ENCODE data around the gene SUN2. TPM values are rescaled to one million over a fixed set of nuclear protein-coding genes. Genes with fewer than 3 reads are reported as not detected.

SUN2 gene
- total RNA-seq, 1 donor from 2014 or later = 16.2 TPM

DNA sequence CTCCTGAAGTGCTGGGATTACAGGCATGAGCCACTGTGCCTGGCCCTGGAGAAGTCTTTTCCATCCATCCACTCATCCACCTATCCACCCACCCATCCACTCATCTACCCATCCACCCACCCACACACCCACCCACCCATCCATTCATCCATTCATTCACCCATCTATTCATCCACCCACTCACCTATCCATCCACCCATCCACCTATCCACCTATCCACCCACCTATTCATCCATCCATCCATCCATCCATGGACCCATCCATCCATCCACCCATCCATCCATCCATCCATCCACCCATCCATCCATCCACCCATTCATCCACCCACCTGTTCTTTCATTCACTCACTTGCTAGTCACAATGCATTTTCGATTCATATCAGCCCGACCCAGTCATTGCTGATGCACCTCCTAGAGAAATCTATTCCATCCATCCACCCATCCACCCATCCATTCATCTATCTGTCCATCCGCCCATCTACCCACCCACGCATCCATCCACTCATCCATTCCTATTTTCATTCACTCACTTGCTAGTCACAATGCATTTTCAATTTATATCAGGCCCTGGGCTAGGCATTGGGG, 17.7 kb upstream of the SUN2 start:
- Mint-ChIP-seq H3K27ac (no peak overlapping the region), H3K9me3 (no peaks in the 10 kb centered on the region), H3K4me3 (no peak overlapping the region), H3K4me1 (peaks cover 9% of the 10 kb centered on the region), H3K27me3 (ENCODE audit: insufficient read depth, low read depth) (peaks cover 8% of the 10 kb centered on the region), H3K36me3 (no peaks in the 10 kb centered on the region)
- Histone ChIP-seq H3K9ac (no peak overlapping the region), H3K27me3 (no peaks in the 10 kb centered on the region), H4K20me1 (ENCODE audit: low read depth) (no peaks in the 10 kb centered on the region), H3F3A (ENCODE audit: low read depth) (no peaks in the 10 kb centered on the region), H3K4me1 (peaks cover 3% of the 10 kb centered on the region), H3K4me3 (no peak overlapping the region), H3K79me2 (ENCODE audit: low read depth) (no peaks in the 10 kb centered on the region), H3K4me2 (no peak overlapping the region), H3K36me3 (no peaks in the 10 kb centered on the region), H2AFZ (replicated peaks) (no peak overlapping the region), H3K9me3 (ENCODE audit: low read depth) (no peaks in the 10 kb centered on the region), H3K27ac (no peak overlapping the region)
- no peak for DNase-seq (ENCODE audit: low spot score)
- no peak for TF ChIP-seq EZH2phosphoT487 (IDR thresholded peaks at IDR 0.05)

DNA sequence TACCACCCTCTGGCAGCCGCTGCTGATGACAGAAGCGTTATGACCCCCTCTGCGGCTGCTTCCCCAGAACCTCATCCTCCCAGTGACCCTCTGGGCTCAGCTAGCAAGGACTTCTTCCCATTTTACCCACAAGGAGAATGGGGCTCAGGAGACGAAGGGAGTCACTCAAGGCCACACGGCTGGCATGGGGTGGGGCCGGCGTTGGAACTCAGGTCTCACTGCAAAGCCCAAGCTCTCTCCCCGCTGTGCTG, 16.8 kb upstream of the SUN2 start:
- Mint-ChIP-seq H3K27ac (peak overlapping the region; percentile 84), H3K36me3 (no peaks in the 10 kb centered on the region), H3K4me1 (peaks cover 9% of the 10 kb centered on the region), H3K4me3 (no peak overlapping the region), H3K27me3 (ENCODE audit: insufficient read depth, low read depth) (peaks cover 8% of the 10 kb centered on the region), H3K9me3 (no peaks in the 10 kb centered on the region)
- no peak for DNase-seq (ENCODE audit: low spot score)
- no peaks in the 10 kb centered on the region for H4K20me1 ChIP-seq (ENCODE audit: low read depth)
- H3K36me3 ChIP-seq = no peaks in the 10 kb centered on the region
- no peaks in the 10 kb centered on the region for H3K9me3 ChIP-seq (ENCODE audit: low read depth)
- H2AFZ ChIP-seq (replicated peaks) = no peak overlapping the region
- H3K27ac ChIP-seq = no peak overlapping the region
- H3K9ac ChIP-seq = no peak overlapping the region
- no peak overlapping the region for H3K4me2 ChIP-seq
- H3F3A ChIP-seq (ENCODE audit: low read depth) = no peaks in the 10 kb centered on the region
- H3K79me2 ChIP-seq (ENCODE audit: low read depth) = no peaks in the 10 kb centered on the region
- TF ChIP-seq EZH2phosphoT487 (IDR thresholded peaks at IDR 0.05) (no peak), EZH2 (IDR thresholded peaks at IDR 0.05) (no peak)
- TF ChIP-seq, protein P1, sequence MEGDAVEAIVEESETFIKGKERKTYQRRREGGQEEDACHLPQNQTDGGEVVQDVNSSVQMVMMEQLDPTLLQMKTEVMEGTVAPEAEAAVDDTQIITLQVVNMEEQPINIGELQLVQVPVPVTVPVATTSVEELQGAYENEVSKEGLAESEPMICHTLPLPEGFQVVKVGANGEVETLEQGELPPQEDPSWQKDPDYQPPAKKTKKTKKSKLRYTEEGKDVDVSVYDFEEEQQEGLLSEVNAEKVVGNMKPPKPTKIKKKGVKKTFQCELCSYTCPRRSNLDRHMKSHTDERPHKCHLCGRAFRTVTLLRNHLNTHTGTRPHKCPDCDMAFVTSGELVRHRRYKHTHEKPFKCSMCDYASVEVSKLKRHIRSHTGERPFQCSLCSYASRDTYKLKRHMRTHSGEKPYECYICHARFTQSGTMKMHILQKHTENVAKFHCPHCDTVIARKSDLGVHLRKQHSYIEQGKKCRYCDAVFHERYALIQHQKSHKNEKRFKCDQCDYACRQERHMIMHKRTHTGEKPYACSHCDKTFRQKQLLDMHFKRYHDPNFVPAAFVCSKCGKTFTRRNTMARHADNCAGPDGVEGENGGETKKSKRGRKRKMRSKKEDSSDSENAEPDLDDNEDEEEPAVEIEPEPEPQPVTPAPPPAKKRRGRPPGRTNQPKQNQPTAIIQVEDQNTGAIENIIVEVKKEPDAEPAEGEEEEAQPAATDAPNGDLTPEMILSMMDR (IDR thresholded peaks at IDR 0.05) = no peak
- H3K27me3 ChIP-seq = no peaks in the 10 kb centered on the region
- peaks cover 3% of the 10 kb centered on the region for H3K4me1 ChIP-seq
- no peak overlapping the region for H3K4me3 ChIP-seq

DNA sequence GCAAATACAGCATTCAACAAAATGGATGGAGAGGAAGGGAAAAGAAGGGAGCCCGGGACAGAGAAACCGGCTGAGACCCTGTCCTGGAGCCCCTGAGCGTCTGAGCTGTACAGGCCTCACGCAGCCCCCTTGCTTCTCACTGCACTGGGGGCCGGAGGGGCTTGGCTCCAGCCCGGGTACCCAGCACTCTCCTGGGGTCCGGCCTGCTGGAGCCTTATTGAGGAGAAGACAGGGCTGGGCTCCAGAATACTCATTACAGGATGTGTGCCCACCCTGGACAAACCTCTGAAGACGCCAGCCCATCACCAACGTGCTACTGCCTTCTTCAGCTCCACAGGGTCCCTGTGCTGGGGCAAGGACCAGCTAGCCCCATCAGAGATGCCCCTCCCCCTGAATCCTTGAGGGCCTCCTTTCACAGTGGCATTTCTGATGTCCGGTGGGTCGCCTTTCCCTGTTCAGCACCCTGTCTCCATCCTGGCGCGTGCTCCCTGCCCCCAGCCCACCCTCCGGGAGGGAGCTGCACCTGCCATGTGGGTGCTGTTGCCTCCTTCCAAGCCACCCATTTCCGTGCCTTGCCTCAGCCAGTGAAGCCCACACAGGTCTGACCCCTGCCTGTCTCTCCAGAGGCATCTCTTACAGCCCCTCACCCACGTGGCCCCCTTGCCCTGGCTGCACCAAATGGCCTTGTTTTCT, 14.6 kb upstream of the SUN2 start:
- Mint-ChIP-seq H3K27me3 (ENCODE audit: insufficient read depth, low read depth) (peaks cover 8% of the 10 kb centered on the region), H3K4me1 (peaks cover 6% of the 10 kb centered on the region), H3K27ac (no peak overlapping the region), H3K4me3 (no peak overlapping the region), H3K9me3 (no peaks in the 10 kb centered on the region), H3K36me3 (no peaks in the 10 kb centered on the region)
- Histone ChIP-seq H3K4me3 (no peak overlapping the region), H3K4me1 (peaks cover 3% of the 10 kb centered on the region), H3K9me3 (ENCODE audit: low read depth) (no peaks in the 10 kb centered on the region), H3K79me2 (ENCODE audit: low read depth) (no peaks in the 10 kb centered on the region), H3K4me2 (no peak overlapping the region), H3K36me3 (no peaks in the 10 kb centered on the region), H4K20me1 (ENCODE audit: low read depth) (no peaks in the 10 kb centered on the region), H3F3A (ENCODE audit: low read depth) (no peaks in the 10 kb centered on the region), H2AFZ (replicated peaks) (no peak overlapping the region), H3K27me3 (no peaks in the 10 kb centered on the region), H3K9ac (no peak overlapping the region), H3K27ac (no peak overlapping the region)
- DNase-seq (ENCODE audit: low spot score) = no peak
- TF ChIP-seq EZH2phosphoT487 (IDR thresholded peaks at IDR 0.05) = no peak
- TF ChIP-seq EZH2 (IDR thresholded peaks at IDR 0.05) = no peak
- TF ChIP-seq, protein P1 (IDR thresholded peaks at IDR 0.05) = no peak

DNA sequence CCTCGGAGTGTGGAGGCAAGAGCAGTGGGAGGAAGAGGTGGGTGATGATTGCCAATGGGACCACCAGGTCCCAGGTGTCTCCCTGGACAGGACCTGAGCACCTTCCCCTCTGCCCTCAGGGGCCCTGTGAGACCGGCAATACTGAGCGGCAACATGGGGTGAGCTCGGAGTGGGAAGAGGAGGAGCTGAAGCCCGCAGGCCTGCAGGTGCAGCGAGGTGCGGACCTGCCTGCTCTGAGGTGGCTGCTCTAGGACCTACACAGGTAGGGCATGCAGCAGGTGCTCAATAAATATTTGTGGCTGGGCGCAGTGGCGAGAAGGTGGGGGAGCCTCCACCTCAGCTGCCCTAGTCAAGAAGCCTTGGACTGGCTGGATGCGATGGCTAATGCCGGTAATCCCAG, 12.2 kb upstream of the SUN2 start:
- H3K9me3 ChIP-seq (ENCODE audit: low read depth) = no peaks in the 10 kb centered on the region
- no peaks in the 10 kb centered on the region for H4K20me1 ChIP-seq (ENCODE audit: low read depth)
- H3K36me3 Mint-ChIP-seq = no peaks in the 10 kb centered on the region
- H3K4me3 ChIP-seq = no peak overlapping the region
- H3F3A ChIP-seq (ENCODE audit: low read depth) = no peaks in the 10 kb centered on the region
- H3K9me3 Mint-ChIP-seq = no peaks in the 10 kb centered on the region
- H3K79me2 ChIP-seq (ENCODE audit: low read depth) = no peaks in the 10 kb centered on the region
- TF ChIP-seq EZH2 (IDR thresholded peaks at IDR 0.05) (no peak), EZH2phosphoT487 (IDR thresholded peaks at IDR 0.05) (no peak)
- TF ChIP-seq, protein P1 (IDR thresholded peaks at IDR 0.05) = no peak
- no peak overlapping the region for H3K4me3 Mint-ChIP-seq
- no peak overlapping the region for H3K9ac ChIP-seq
- H3K27me3 ChIP-seq = no peaks in the 10 kb centered on the region
- H3K4me2 ChIP-seq = no peak overlapping the region
- no peaks in the 10 kb centered on the region for H3K36me3 ChIP-seq
- no peak overlapping the region for H3K27ac ChIP-seq
- H3K27me3 Mint-ChIP-seq (ENCODE audit: insufficient read depth, low read depth) = peaks cover 7% of the 10 kb centered on the region
- H3K4me1 ChIP-seq = peaks cover 3% of the 10 kb centered on the region
- no peak overlapping the region for H3K27ac Mint-ChIP-seq
- DNase-seq (ENCODE audit: low spot score) = no peak
- H3K4me1 Mint-ChIP-seq = peaks cover 11% of the 10 kb centered on the region
- no peak overlapping the region for H2AFZ ChIP-seq (replicated peaks)
